ENCODE data around the gene GMCL1.

GRCh38 chr2:69889302-69889701, 59.8 kb downstream of the GMCL1 start:
- TF ChIP-seq GATA2 (IDR thresholded peaks at IDR 0.05; ENCODE audit: low read depth, low read length) (no peak), GATA3 (IDR thresholded peaks at IDR 0.05; ENCODE audit: low read depth, low read length) (no peak)
